ENCODE data around the gene KLC1. TPM values are rescaled to one million over a fixed set of nuclear protein-coding genes. Genes with fewer than 3 reads are reported as not detected.

Gene KLC1
- total RNA-seq, 2 experiments from 2014 or later, result 197 to 200 TPM

- DNase-seq (no peak), ATAC-seq (ENCODE audit: low read depth) (no peak)
- peak overlapping the region; percentile 30 for H3K27ac Mint-ChIP-seq
- POLR2A ChIA-PET, result no interaction called here
- peaks cover 8% of the 10 kb centered on the region for H3K36me3 Mint-ChIP-seq
- H3K4me1 Mint-ChIP-seq, result peaks cover 2% of the 10 kb centered on the region
- no peaks in the 10 kb centered on the region for H3K27me3 Mint-ChIP-seq
- H3K9me3 Mint-ChIP-seq, result no peaks in the 10 kb centered on the region
- no peak overlapping the region for H3K4me3 Mint-ChIP-seq
These were observed 73.1 kb downstream of the KLC1 start for GRCh38 chr14:103702095-103702494.

GRCh38 chr14:103702497-103703432 is 73.8 kb downstream of the KLC1 start:
- DNase-seq, result no peak
- Mint-ChIP-seq H3K27ac (no peak overlapping the region), H3K36me3 (peaks cover 6% of the 10 kb centered on the region), H3K4me1 (peaks cover 2% of the 10 kb centered on the region), H3K27me3 (no peaks in the 10 kb centered on the region), H3K9me3 (no peaks in the 10 kb centered on the region), H3K4me3 (no peak overlapping the region)
- no peak for ATAC-seq (ENCODE audit: low read depth)
- POLR2A ChIA-PET, result interaction anchor here (1.4 kb wide), 1 partner anchor 13 kb away, joined by 3 read pairs; the partner anchor contains the start of genes XRCC3 and ZFYVE21

GRCh38 chr14:103703433-103704385 is 74.7 kb downstream of the KLC1 start:
- ATAC-seq (ENCODE audit: low read depth), result no peak
- H3K27ac Mint-ChIP-seq, result peak overlapping the region; percentile 34
- POLR2A ChIA-PET, result interaction anchor here (1.4 kb wide), 1 partner anchor 12 kb away, joined by 3 read pairs; the partner anchor contains the start of genes XRCC3 and ZFYVE21
- H3K4me3 Mint-ChIP-seq, result no peak overlapping the region
- H3K27me3 Mint-ChIP-seq, result no peaks in the 10 kb centered on the region
- H3K36me3 Mint-ChIP-seq, result peaks cover 8% of the 10 kb centered on the region
- peaks cover 2% of the 10 kb centered on the region for H3K4me1 Mint-ChIP-seq
- DNase-seq, result no peak
- H3K9me3 Mint-ChIP-seq, result no peaks in the 10 kb centered on the region

GRCh38 chr14:103704708-103705107 is 75.7 kb downstream of the KLC1 start:
- DNase-seq (no peak), ATAC-seq (ENCODE audit: low read depth) (no peak)
- Mint-ChIP-seq H3K4me3 (no peak overlapping the region), H3K9me3 (no peaks in the 10 kb centered on the region), H3K27me3 (no peaks in the 10 kb centered on the region), H3K27ac (no peak overlapping the region), H3K4me1 (peaks cover 2% of the 10 kb centered on the region), H3K36me3 (peaks cover 8% of the 10 kb centered on the region)
- POLR2A ChIA-PET, result no interaction called here

- no peaks in the 10 kb centered on the region for H3K9me3 Mint-ChIP-seq
- H3K36me3 Mint-ChIP-seq, result peaks cover 8% of the 10 kb centered on the region
- no peak for ATAC-seq (ENCODE audit: low read depth)
- peak overlapping the region; percentile 13 for H3K27ac Mint-ChIP-seq
- H3K4me3 Mint-ChIP-seq, result no peak overlapping the region
- no peak for DNase-seq
- H3K4me1 Mint-ChIP-seq, result peaks cover 2% of the 10 kb centered on the region
- POLR2A ChIA-PET, result no interaction called here
- H3K27me3 Mint-ChIP-seq, result no peaks in the 10 kb centered on the region
These were observed 76.1 kb downstream of the KLC1 start for GRCh38 chr14:103705118-103705503.

- POLR2A ChIA-PET, result no interaction called here
- Mint-ChIP-seq H3K27ac (no peak overlapping the region), H3K27me3 (no peaks in the 10 kb centered on the region), H3K4me3 (no peak overlapping the region), H3K9me3 (no peaks in the 10 kb centered on the region), H3K36me3 (peaks cover 8% of the 10 kb centered on the region), H3K4me1 (peaks cover 2% of the 10 kb centered on the region)
- no peak for ATAC-seq (ENCODE audit: low read depth)
- DNase-seq, result no peak
These were observed 76.7 kb downstream of the KLC1 start for GRCh38 chr14:103705504-103706284.

GRCh38 chr14:103706551-103707328 is 77.7 kb downstream of the KLC1 start:
- DNase-seq (no peak), ATAC-seq (ENCODE audit: low read depth) (no peak)
- H3K36me3 Mint-ChIP-seq, result peaks cover 8% of the 10 kb centered on the region
- no peaks in the 10 kb centered on the region for H3K9me3 Mint-ChIP-seq
- no peaks in the 10 kb centered on the region for H3K27me3 Mint-ChIP-seq
- H3K4me1 Mint-ChIP-seq, result peaks cover 5% of the 10 kb centered on the region
- no peak overlapping the region for H3K27ac Mint-ChIP-seq
- POLR2A ChIA-PET, result no interaction called here
- no peak overlapping the region for H3K4me3 Mint-ChIP-seq

GRCh38 chr14:103707329-103708263 is 78.6 kb downstream of the KLC1 start:
- Mint-ChIP-seq H3K27me3 (no peaks in the 10 kb centered on the region), H3K4me1 (peaks cover 8% of the 10 kb centered on the region), H3K36me3 (peaks cover 7% of the 10 kb centered on the region), H3K4me3 (no peak overlapping the region), H3K9me3 (no peaks in the 10 kb centered on the region), H3K27ac (no peak overlapping the region)
- POLR2A ChIA-PET, result no interaction called here
- ATAC-seq (ENCODE audit: low read depth), result no peak
- DNase-seq, result no peak

- POLR2A ChIA-PET, result no interaction called here
- Mint-ChIP-seq H3K9me3 (no peaks in the 10 kb centered on the region), H3K27me3 (no peaks in the 10 kb centered on the region), H3K36me3 (peaks cover 6% of the 10 kb centered on the region), H3K4me3 (no peak overlapping the region), H3K4me1 (peaks cover 20% of the 10 kb centered on the region), H3K27ac (no peak overlapping the region)
- no peak for ATAC-seq (ENCODE audit: low read depth)
- DNase-seq, result no peak
These were observed 79.8 kb downstream of the KLC1 start for GRCh38 chr14:103708750-103709187.

GRCh38 chr14:103709814-103710213 is 80.8 kb downstream of the KLC1 start:
- POLR2A ChIA-PET, result no interaction called here
- Mint-ChIP-seq H3K27ac (no peak overlapping the region), H3K4me1 (peaks cover 27% of the 10 kb centered on the region), H3K4me3 (no peak overlapping the region), H3K9me3 (no peaks in the 10 kb centered on the region), H3K27me3 (no peaks in the 10 kb centered on the region), H3K36me3 (peaks cover 6% of the 10 kb centered on the region)
- DNase-seq, result no peak
- ATAC-seq (ENCODE audit: low read depth), result no peak

GRCh38 chr14:103710771-103711377 is 81.9 kb downstream of the KLC1 start:
- Mint-ChIP-seq H3K9me3 (no peaks in the 10 kb centered on the region), H3K27me3 (no peaks in the 10 kb centered on the region), H3K36me3 (peaks cover 8% of the 10 kb centered on the region), H3K4me1 (peaks cover 25% of the 10 kb centered on the region), H3K4me3 (no peak overlapping the region), H3K27ac (peak overlapping the region; percentile 25)
- POLR2A ChIA-PET, result no interaction called here
- DNase-seq (no peak), ATAC-seq (ENCODE audit: low read depth) (no peak)

Measured in activated naive CD8-positive, alpha-beta T cell treated with anti-CD3 and anti-CD28 coated beads, Interleukin-2, amount 10 ng/mL, durations not matched to agents 7 days and 5 days (primary cell).